Tibial nerve (tissue), 4 donors: Measurements from ENCODE around the gene CFAP57.

Source experiments
- EP300 ChIP-seq, 2 donors: sonication (generic); formaldehyde crosslinking; IDR thresholded peaks; one replicate each; pipeline ENCODE4 v1.6.1; 2017; ENCODE audit warnings: antibody characterized with exemption in 2 of 2, mild to moderate bottlenecking in 1 of 2
- POLR2A ChIP-seq, 2 donors: fragments of 450-650 bp; IDR thresholded peaks; one replicate each; pipeline ENCODE4 v1.6.1; 2017; ENCODE audit warnings: antibody characterized with exemption in 2 of 2, mild to moderate bottlenecking in 2 of 2, moderate library complexity in 2 of 2
- TF ChIP-seq, protein P1 (sequence below), 5 experiments: fragments of 200-600 bp in 3 of 5; fragments of 450-650 bp in 2 of 5; sonication (generic) in 3 of 5; IDR thresholded peaks; one replicate each; pipeline ENCODE4 v1.5.1; 2016 to 2019; ENCODE audit warnings: antibody characterized with exemption in 5 of 5, mild to moderate bottlenecking in 3 of 5, moderate library complexity in 2 of 5

DNA sequence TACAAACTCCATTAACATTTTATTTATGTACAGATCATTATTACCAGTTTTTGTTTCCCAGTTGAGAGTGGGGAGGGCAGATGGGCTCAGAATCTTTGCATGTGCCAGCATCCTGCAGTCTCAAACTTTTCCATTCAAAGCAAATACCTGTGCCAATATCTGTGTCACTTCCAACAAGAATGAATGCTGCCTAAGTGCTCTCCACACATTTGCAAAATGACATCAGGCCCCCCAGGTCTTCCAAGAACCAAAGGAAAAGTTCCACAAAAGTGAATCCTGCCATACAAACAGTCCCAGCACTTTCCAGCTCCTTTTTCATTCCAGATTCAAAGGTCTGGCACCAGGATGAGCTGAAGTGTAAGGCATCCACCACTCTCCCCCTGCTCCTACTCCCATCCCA is 127.0 kb downstream of the CFAP57 start:
- TF ChIP-seq, protein P1, sequence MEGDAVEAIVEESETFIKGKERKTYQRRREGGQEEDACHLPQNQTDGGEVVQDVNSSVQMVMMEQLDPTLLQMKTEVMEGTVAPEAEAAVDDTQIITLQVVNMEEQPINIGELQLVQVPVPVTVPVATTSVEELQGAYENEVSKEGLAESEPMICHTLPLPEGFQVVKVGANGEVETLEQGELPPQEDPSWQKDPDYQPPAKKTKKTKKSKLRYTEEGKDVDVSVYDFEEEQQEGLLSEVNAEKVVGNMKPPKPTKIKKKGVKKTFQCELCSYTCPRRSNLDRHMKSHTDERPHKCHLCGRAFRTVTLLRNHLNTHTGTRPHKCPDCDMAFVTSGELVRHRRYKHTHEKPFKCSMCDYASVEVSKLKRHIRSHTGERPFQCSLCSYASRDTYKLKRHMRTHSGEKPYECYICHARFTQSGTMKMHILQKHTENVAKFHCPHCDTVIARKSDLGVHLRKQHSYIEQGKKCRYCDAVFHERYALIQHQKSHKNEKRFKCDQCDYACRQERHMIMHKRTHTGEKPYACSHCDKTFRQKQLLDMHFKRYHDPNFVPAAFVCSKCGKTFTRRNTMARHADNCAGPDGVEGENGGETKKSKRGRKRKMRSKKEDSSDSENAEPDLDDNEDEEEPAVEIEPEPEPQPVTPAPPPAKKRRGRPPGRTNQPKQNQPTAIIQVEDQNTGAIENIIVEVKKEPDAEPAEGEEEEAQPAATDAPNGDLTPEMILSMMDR (IDR thresholded peaks at IDR 0.05): no peak
- TF ChIP-seq POLR2A (IDR thresholded peaks at IDR 0.05): no peak
- TF ChIP-seq EP300 (IDR thresholded peaks at IDR 0.05): no peak
